ENCODE results near the gene TRPC5OS. TPM values are rescaled to one million over a fixed set of nuclear protein-coding genes. Genes with fewer than 3 reads are reported as not detected.

TRPC5OS gene
- total RNA-seq, 1 donor from 2014 or later = not detected

- no peak for DNase-seq (ENCODE audit: low read depth, low spot score)
Measured at GRCh38 chrX:111896148-111896547, 20.2 kb downstream of the TRPC5OS start.

DNA sequence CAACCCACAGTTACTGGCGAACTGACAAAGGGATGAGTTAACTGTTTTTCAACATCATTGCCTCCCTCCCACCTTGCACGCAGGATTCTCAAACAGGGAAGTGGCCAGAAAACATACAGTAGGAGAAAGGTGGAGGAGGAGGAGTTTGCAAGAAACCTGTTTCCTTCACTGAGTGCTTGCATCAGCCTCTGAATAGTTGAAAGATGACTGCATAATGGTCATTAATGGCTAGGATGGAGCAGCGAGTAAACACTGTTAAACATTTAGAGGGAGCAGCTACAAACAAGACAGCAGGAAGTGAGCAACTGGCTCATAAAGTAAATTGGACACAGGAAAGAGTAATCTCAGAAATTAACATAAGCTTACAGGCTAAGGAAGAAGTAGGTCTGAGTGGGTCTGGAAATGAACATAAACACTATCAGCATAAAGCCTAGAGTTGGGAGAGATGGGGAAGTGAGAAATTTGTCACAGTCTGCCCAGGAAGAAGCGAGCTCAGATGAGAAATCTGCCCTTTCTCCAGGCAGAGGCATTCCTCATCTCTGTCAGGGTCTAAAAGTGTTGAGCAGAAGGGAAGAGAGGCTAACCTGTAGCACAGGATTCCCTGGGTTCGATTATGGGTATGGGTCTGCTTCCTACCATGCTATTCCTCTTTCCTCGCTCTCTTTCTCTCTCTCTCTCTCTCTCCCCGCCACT, 38.6 kb downstream of the TRPC5OS start:
- DNase-seq (ENCODE audit: low read depth, low spot score) = no peak

DNA sequence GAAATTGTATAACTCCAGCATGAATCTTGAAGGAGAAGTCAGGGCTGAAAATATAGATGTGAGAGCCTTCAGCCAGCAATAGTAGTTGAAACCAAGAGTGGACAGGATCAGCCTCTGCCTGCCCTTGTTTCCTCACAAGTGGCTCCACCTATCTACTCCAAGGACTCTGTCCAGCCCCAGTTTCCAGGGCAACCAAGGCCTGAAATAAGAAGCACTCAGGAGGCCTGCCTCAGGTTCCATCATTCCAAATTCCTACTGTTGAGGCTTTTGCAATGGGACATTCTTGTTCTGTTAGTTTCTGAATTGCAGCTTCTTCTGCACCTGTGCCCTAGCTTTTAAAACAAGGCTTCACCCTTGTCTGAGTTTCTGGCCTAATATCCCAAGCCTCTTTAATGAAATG, 41.6 kb downstream of the TRPC5OS start:
- no peak for DNase-seq (ENCODE audit: low read depth, low spot score)

- no peak for DNase-seq (ENCODE audit: low read depth, low spot score)
Measured at GRCh38 chrX:111928456-111928855, 52.5 kb downstream of the TRPC5OS start.

Other genes starting within 250 kb of the TRPC5OS start
- 40.6 and 43.0 TPM in 2 replicates for gene ALG13, start 195.0 kb upstream of the TRPC5OS start, total RNA-seq
- not detected in 2 replicates for gene TRPC5, start 206.6 kb downstream of the TRPC5OS start, total RNA-seq
- gene RTL4, start 206.8 kb downstream of the TRPC5OS start, total RNA-seq = not detected in 2 replicates

Data from pulmonary artery endothelial cell (primary cell).